Tibial nerve (tissue), 4 donors: ENCODE measurements around the gene SLC43A1. TPM values are rescaled to one million over a fixed set of nuclear protein-coding genes. Genes with fewer than 3 reads are reported as not detected.

Source experiments
- DNase-seq, 2 donors: peaks; one replicate each; pipeline ENCODE4 v3.0.0-alpha.2; 2019; ENCODE audit warnings: low spot score in 2 of 2
- H3K27ac ChIP-seq, 4 donors: fragments of 200-600 bp; sonication (generic) in 3 of 4; one replicate each; pipeline ENCODE4 v1.5.1; 2017 to 2019; ENCODE audit warnings: mild to moderate bottlenecking in 1 of 4
- H3K27me3 ChIP-seq, 2 donors: fragments of 200-600 bp; sonication (generic) in 1 of 2; one replicate each; pipeline versions ENCODE4 v1.5.1 to v1.6.0; 2017 to 2019
- H3K36me3 ChIP-seq, 3 donors: fragments of 200-600 bp; sonication (generic); one replicate each; pipeline ENCODE4 v1.5.1; 2018 to 2019
- H3K4me1 ChIP-seq, 4 donors: fragments of 200-600 bp; sonication (generic) in 3 of 4; one replicate each; pipeline ENCODE4 v1.5.1; 2017 to 2019
- H3K4me3 ChIP-seq, 4 donors: fragments of 200-600 bp; sonication (generic) in 3 of 4; one replicate each; pipeline ENCODE4 v1.5.1; 2017 to 2019; ENCODE audit warnings: mild to moderate bottlenecking in 1 of 4, moderate library complexity in 1 of 4
- H3K9me3 ChIP-seq, 4 donors: fragments of 200-600 bp; sonication (generic) in 3 of 4; one replicate each; pipeline ENCODE4 v1.5.1; 2017 to 2019
- CTCF ChIP-seq, 5 experiments: fragments of 200-600 bp in 3 of 5; fragments of 450-650 bp in 2 of 5; sonication (generic) in 3 of 5; IDR thresholded peaks; one replicate each; pipeline ENCODE4 v1.5.1; 2016 to 2019; ENCODE audit warnings: antibody characterized with exemption in 5 of 5, mild to moderate bottlenecking in 3 of 5, moderate library complexity in 2 of 5
- EP300 ChIP-seq, 2 donors: sonication (generic); formaldehyde crosslinking; IDR thresholded peaks; one replicate each; pipeline ENCODE4 v1.6.1; 2017; ENCODE audit warnings: antibody characterized with exemption in 2 of 2, mild to moderate bottlenecking in 1 of 2
- POLR2A ChIP-seq, 2 donors: fragments of 450-650 bp; IDR thresholded peaks; one replicate each; pipeline ENCODE4 v1.6.1; 2017; ENCODE audit warnings: antibody characterized with exemption in 2 of 2, mild to moderate bottlenecking in 2 of 2, moderate library complexity in 2 of 2
- WGBS, 2 donors: methylation state at CpG; one replicate each; pipeline ENCODE4 v1.1.5; 2018; 5-methylcytosine and 5-hydroxymethylcytosine counted together
- total RNA-seq, 4 donors: library from RNA; depleted of rRNA; stranded (reverse); fragments of >200 nt; gene quantifications; one replicate each; pipeline ENCODE4 v1.1.0, GENCODE V29; 2016

SLC43A1 gene
- total RNA-seq, 4 donors from 2014 or later = 35.8 to 47.3 (median 42.4) TPM

- TF ChIP-seq POLR2A (IDR thresholded peaks at IDR 0.05) = no peak
- no peak for TF ChIP-seq EP300 (IDR thresholded peaks at IDR 0.05)
- TF ChIP-seq CTCF (IDR thresholded peaks at IDR 0.05) = no peak
- H3K27me3 ChIP-seq = peaks cover 0 to 79% of the 10 kb centered on the region in 2 donors
- H3K9me3 ChIP-seq = no peaks in the 10 kb centered on the region
- WGBS, 2 donors = 23 to 26% methylated on average over 4 of the region's 4 CpGs
- peaks cover 0 to 43% (median 22%) of the 10 kb centered on the region in 4 donors for H3K4me1 ChIP-seq
- no peak overlapping the region for H3K4me3 ChIP-seq
- peaks cover 0 to 14% (median 0%) of the 10 kb centered on the region in 3 donors for H3K36me3 ChIP-seq
- H3K27ac ChIP-seq = no peak overlapping the region
- DNase-seq = no peak
Measured at GRCh38 chr11:57479911-57480310, 35.6 kb downstream of the SLC43A1 start.

GRCh38 chr11:57479021-57479663 is 36.4 kb downstream of the SLC43A1 start:
- TF ChIP-seq EP300 (IDR thresholded peaks at IDR 0.05) = no peak
- TF ChIP-seq CTCF (IDR thresholded peaks at IDR 0.05) = no peak
- no peak for TF ChIP-seq POLR2A (IDR thresholded peaks at IDR 0.05)
- H3K36me3 ChIP-seq = peaks cover 0 to 6% (median 0%) of the 10 kb centered on the region in 3 donors

GRCh38 chr11:57477507-57478189 is 37.9 kb downstream of the SLC43A1 start:
- Histone ChIP-seq H3K9me3 (no peaks in the 10 kb centered on the region), H3K4me1 (peaks cover 0 to 23% (median 14%) of the 10 kb centered on the region in 4 donors), H3K36me3 (no peaks in the 10 kb centered on the region), H3K27ac (no peak overlapping the region), H3K27me3 (peaks cover 0 to 83% of the 10 kb centered on the region in 2 donors), H3K4me3 (no peak overlapping the region)
- DNase-seq = no peak
- 78 to 82% methylated on average over 11 of the region's 11 CpGs for WGBS, 2 donors
- TF ChIP-seq CTCF (IDR thresholded peaks at IDR 0.05) (no peak), EP300 (IDR thresholded peaks at IDR 0.05) (no peak)

More at GRCh38 chr11:57479021-57479663, 36.4 kb downstream of the SLC43A1 start:
- H3K4me3 ChIP-seq = no peak overlapping the region
- no peak for DNase-seq
- no peak overlapping the region for H3K27ac ChIP-seq
- peaks cover 0 to 85% of the 10 kb centered on the region in 2 donors for H3K27me3 ChIP-seq
- peaks cover 0 to 38% (median 21%) of the 10 kb centered on the region in 4 donors for H3K4me1 ChIP-seq
- no peaks in the 10 kb centered on the region for H3K9me3 ChIP-seq
- WGBS, 2 donors = 27 to 31% methylated on average over 10 of the region's 11 CpGs

- H3K27ac ChIP-seq = peak overlapping the region in 2 of 4 donors; percentile 21 to 47
- H3K27me3 ChIP-seq = peaks cover 0 to 81% of the 10 kb centered on the region in 2 donors
- WGBS, 2 donors = 18 to 23% methylated on average over 20 to 25 of the region's 27 CpGs
Measured at GRCh38 chr11:57476757-57477506, 38.6 kb downstream of the SLC43A1 start.

More at GRCh38 chr11:57476757-57477506, 38.6 kb downstream of the SLC43A1 start:
- Histone ChIP-seq H3K4me1 (peaks cover 0 to 16% (median 8%) of the 10 kb centered on the region in 4 donors), H3K36me3 (no peaks in the 10 kb centered on the region), H3K9me3 (no peaks in the 10 kb centered on the region), H3K4me3 (peak overlapping the region; percentile 29 to 55 (median 47))
- DNase-seq = no peak
- no peak for TF ChIP-seq POLR2A (IDR thresholded peaks at IDR 0.05)
- TF ChIP-seq CTCF (IDR thresholded peaks at IDR 0.05) = peak in 3 of 5 experiments; percentile 33 to 46 (median 33)
- no peak for TF ChIP-seq EP300 (IDR thresholded peaks at IDR 0.05)
